HG03139 (cell line): Measurements from ENCODE around the gene REST.
"Not testable (repeated sequence)": the region's sequence is repeated elsewhere in the genome, so short reads cannot be mapped to it uniquely, and the experiment has no call there.

ENCODE experiments used
- ATAC-seq: cut with Tn5 transposase; IDR thresholded peaks from one replicate; pipeline ENCODE4 v1.9.1; 2021; ENCODE audit not compliant: unreplicated experiment

The REST gene

GRCh38 chr4:56907489-56908205 lies at the start of gene REST:
Gene REST (plus strand): TSS chr4:56907900. CDS start chr4:56910639, 2,739 bp downstream.
- peak; percentile 40 for ATAC-seq

- ATAC-seq, result peak; percentile 58
These were observed 47.9 kb upstream of the REST start for GRCh38 chr4:56859841-56860240.

GRCh38 chr4:56860781-56861180 lies 46.9 kb upstream of the REST start:
- no peak for ATAC-seq

GRCh38 chr4:56861360-56861759 lies 46.3 kb upstream of the REST start:
- no peak for ATAC-seq

- ATAC-seq, result no peak
These were observed 44.1 kb upstream of the REST start for GRCh38 chr4:56863441-56864139.

GRCh38 chr4:56870946-56871345 lies 36.8 kb upstream of the REST start:
- no peak for ATAC-seq

- no peak for ATAC-seq
These were observed 36.3 kb upstream of the REST start for GRCh38 chr4:56871371-56871866.

- no peak for ATAC-seq
These were observed 33.5 kb upstream of the REST start for GRCh38 chr4:56874166-56874565.

- ATAC-seq, result no peak
These were observed 32.8 kb upstream of the REST start for GRCh38 chr4:56874923-56875322.

- ATAC-seq, result no peak
These were observed 31.4 kb upstream of the REST start for GRCh38 chr4:56876264-56876663.

- ATAC-seq, result no peak
These were observed 27.7 kb upstream of the REST start for GRCh38 chr4:56879996-56880395.

GRCh38 chr4:56880572-56880971 lies 27.1 kb upstream of the REST start:
- no peak for ATAC-seq

GRCh38 chr4:56884511-56884910 lies 23.2 kb upstream of the REST start:
- ATAC-seq, result not testable (repeated sequence)

- no peak for ATAC-seq
These were observed 15.0 kb upstream of the REST start for GRCh38 chr4:56892691-56893090.

- not testable (repeated sequence) for ATAC-seq
These were observed 9.9 kb upstream of the REST start for GRCh38 chr4:56897842-56898241.

- ATAC-seq, result not testable (repeated sequence)
These were observed 7.5 kb upstream of the REST start for GRCh38 chr4:56900186-56900585.

GRCh38 chr4:56902703-56903102 lies 5.0 kb upstream of the REST start:
- ATAC-seq, result no peak

GRCh38 chr4:56905796-56906195 lies 1.9 kb upstream of the REST start:
- ATAC-seq, result no peak

- ATAC-seq, result no peak
These were observed 959 bp upstream of the REST start for GRCh38 chr4:56906489-56907393.

- peak; percentile 43 for ATAC-seq
These were observed 746 bp downstream of the REST start for GRCh38 chr4:56908206-56909085.
